ENCODE results near the gene NME7.

DNA sequence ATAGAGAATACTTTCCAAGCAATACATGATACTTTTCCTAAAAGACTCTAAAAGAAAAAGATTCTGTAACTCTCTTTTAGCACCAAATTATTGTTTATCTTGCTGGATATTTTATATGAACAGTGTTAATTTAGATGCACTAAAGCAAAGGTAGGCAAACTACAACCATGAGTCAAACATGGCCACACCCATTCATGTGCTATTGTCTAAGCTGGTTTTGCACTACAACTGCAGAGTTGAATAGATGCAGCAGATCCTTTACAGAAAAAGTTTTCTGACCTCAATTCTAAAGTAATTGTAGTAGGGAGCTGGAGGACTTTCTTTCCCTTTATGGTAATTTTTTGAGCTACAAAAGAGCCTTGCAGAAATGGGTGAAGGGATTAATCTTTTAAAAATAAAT lies 19.8 kb upstream of the NME7 start:
- TF ChIP-seq, protein P1, sequence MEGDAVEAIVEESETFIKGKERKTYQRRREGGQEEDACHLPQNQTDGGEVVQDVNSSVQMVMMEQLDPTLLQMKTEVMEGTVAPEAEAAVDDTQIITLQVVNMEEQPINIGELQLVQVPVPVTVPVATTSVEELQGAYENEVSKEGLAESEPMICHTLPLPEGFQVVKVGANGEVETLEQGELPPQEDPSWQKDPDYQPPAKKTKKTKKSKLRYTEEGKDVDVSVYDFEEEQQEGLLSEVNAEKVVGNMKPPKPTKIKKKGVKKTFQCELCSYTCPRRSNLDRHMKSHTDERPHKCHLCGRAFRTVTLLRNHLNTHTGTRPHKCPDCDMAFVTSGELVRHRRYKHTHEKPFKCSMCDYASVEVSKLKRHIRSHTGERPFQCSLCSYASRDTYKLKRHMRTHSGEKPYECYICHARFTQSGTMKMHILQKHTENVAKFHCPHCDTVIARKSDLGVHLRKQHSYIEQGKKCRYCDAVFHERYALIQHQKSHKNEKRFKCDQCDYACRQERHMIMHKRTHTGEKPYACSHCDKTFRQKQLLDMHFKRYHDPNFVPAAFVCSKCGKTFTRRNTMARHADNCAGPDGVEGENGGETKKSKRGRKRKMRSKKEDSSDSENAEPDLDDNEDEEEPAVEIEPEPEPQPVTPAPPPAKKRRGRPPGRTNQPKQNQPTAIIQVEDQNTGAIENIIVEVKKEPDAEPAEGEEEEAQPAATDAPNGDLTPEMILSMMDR (IDR thresholded peaks at IDR 0.05) = no peak
- TF ChIP-seq POLR2AphosphoS5 (IDR thresholded peaks at IDR 0.05) = no peak
- TF ChIP-seq POLR2A (IDR thresholded peaks at IDR 0.05) = no peak
- TF ChIP-seq EP300 (IDR thresholded peaks at IDR 0.05) = no peak

Data from sigmoid colon (tissue), 4 donors.